ENCODE data around the gene AKAP5.
"Not testable (repeated sequence)": the region's sequence is repeated elsewhere in the genome, so short reads cannot be mapped to it uniquely, and the experiment has no call there.

AKAP5 gene

DNA sequence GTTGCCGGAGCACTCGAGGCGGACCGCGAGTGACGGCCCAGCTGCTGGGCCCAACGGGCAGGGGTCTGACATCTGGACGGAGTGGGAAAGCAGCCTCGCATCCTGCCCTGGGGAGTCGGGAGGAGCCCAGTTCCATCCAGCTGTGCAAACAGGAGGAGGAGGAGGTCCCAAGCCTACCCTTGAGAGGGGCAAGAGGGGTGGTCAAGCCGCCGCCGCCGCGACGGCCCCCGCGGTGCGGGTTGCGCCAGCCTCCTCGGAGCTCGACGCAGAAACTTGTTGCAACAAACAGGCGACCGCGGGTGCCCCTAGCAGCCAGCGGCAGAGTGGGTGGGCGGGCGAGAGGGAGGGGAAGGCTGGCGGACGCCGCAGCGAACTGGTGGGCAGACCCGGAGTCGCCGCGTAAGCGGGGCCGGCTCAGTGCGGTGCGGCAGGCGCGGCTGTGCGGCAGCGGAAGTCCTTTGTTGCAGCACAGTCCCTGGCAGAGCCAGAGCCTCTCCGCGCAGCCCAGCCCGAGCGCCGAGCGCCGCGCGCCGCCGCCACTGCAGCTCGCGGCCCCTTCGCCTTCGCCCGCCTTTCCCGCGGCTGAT, 39.1 kb downstream of the AKAP5 start, which contains the start of gene ZBTB1:
TSS of gene ZBTB1 (plus strand) at position 461 of the 587 bp plus-strand sequence. CDS start 16,735 bp downstream, outside the sequence.
- peak; percentile 87 for DNase-seq

DNA sequence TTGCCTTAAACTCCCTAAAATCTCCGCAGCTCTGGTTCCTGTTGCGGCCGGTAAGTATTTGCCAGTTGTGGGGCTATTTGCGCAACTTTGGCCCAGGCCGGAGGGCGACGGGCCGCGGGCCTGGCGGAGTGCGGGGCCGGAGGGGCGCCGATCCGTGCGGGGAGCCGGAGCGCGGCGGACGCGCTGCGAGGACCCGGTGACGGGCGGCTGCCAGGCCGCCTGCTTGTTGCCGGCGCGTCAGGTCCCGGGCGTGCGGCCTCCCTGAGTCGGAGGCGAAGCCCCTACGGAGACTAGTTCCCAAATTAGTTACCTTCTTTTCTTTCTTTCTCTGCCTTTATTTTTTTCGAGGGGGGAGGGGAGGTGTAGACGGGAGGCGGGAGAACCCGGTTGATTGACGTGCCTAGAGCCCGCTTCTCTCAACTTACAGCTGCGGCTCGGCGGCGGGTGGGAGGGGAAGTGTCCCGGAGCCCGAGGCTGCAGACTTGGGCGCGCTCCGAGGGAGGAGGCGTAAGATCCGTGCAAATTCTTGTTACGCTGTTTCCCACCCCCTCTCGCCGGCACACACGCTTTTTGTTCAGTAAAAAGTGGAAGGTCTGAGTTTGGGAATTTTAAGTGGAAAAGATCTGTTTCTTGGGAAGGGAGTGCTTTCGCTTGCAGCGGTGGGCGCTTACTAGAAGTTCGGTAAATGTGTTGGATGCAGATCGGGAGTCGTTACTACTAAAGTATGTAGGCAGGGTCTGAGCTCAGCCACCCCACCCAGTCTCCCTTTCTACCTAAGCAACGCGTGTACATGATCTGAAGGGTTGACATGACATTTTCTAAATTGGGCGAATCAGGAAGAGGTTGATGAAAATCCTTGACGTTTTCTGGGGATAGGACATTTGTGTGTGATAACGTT, 39.8 kb downstream of the AKAP5 start:
- peak; percentile 89 for DNase-seq

DNA sequence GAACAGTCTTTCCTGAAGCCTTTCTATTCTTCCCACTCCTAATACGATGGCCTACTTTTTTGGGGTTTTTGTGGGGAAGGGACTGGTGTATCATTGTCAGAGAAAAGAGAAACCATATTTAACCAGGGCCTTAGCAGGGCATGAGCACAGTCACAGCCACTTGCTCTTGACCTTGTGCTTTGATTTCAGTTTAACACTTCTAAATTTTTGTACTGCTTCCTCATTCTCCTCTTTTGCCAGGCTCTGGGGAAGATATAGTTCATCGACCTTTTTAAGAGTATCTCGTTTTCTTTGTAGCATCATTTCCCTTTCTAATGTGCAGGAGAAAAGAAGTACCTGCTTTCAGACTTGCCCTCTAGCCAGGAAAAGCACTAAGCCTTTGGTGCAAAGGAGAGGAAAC, 41.4 kb downstream of the AKAP5 start:
- DNase-seq = peak; percentile 28

DNA sequence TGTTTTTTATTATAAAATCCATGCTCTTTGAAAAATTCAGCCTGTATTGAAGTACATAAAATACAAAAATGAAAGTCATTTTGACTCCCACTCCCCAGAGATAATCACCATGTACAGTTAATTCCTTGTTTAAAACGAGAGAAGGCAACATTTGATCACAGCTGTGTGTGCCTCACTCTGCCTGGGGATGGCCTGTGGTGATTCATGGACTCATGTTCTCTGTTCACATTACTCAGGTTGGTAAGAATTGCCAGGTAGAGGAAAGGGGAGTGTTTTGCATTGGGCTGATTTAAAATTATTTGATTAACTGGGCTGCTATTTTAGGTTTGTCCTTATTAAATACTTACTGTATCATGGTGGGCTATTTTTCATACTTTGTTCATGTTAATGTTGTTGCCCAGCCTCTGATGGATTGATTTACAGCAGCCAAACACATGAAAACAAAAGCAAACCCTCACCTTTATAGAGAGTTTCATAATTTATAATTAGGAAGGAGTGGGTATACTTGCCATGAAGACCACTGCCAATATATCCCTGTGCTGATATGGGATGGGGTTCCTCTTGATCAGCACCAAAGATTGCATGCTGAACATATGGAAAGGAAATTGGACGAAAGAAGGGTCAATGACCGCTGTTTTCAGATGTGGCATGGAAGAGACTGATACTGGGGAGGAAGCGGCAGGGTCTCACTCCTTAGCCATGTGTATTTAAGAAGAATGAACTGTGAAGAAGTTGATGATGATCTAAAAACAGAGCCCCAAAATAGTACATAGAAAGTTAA, 42.3 kb downstream of the AKAP5 start:
- no peak for DNase-seq

DNA sequence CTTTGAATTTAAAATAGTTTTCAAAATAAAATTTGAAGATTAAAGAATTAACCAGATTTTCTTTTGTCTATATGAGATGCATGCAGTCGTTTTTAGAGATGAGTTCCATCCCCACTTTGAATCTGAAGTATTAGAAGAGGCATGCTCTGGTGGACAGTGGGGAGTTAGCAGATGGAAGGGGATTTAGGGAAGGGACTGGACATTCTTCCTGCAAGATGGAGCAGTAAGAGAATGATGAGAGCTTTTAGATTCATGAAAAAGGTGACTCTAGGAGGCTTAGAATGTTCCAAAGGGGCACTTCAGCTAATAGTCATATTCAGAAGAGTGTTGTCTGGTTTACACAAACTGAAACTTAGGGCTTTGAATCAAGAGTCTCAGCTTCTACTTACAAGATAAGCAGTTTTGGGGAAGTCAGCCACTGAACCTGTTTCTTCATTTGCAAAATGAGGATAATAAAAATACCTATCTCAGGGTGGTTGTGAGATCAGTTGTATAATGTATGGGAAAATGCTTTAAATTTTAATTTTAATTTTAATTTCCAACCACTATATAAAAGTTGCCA, 43.0 kb downstream of the AKAP5 start:
- no peak for DNase-seq

DNA sequence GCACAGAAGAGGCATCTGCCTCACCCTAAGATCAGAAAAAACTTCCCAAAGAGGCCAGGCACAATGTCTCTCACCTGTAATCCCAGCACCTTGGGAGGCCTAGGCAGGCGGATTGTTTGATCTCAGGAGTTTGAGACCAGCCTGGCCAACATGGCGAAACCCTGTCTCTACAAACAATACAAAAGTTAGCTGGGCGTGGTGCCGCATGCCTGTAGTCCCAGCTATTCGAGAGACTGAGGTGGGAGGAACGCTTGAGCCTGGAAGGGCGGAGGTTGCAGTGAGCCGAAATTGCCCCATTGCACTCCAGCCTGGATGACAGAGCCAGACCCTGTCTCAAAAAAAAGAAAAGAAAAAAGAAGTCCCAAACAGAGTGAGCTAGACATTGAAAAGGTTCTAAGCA, 43.7 kb downstream of the AKAP5 start:
- no peak for DNase-seq

DNA sequence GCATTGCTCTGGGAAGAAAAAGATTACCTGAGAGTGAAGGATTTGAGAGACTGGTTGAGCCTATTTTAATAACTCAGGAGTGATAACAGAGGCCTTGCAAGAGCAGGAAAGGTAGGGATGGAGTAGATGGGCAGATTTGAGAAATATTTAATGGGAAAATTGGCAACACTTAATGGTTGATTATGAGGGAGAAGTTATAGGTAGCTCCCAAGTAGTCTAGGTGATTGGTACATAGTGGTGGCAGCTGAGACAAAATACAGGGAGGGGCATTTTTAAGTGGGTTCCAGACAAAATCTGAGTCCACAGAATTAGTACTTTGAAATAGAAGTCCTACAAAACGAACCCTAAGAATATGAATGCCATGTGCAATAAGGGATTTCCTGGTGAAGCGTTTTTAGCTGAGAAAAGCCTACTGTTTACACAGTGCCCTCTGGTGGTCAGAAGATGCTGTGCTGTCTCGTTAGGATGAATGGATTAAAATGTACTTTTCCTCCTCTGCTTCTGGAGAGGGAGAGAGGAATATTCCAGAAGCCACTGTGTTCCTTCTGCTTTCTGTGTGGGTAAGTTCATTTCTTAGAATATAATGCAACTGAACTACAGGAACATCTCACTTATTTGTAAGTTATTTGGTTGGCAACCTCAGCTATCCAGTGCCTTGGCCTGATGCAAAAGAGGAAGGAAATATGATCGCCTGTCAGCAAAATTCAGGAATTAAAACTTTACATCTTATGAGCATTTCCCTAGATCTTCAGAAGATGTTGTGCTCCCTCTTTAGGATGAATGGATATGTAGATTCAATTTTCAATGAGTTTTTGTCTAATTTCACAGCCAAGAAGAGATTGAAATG, 45.7 kb downstream of the AKAP5 start:
- peak; percentile 80 for DNase-seq

DNA sequence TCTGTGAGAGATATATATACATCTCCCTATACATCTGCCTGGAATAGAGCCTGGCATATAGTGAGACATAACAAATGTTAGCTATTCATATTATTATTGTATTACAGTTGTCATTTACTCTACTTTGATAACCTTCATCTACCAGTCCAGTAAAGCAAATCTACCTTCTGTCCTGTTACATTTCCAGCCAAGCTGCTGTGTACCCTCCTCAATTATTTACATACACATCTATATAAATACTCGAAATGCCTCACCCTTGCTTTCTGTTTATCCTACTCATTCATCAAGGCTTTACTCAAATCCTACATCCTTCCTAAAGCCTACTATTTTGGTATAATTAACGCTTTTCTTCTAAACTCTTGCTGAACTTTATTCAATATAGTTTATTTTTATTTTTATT, 48.0 kb downstream of the AKAP5 start:
- no peak for DNase-seq

DNA sequence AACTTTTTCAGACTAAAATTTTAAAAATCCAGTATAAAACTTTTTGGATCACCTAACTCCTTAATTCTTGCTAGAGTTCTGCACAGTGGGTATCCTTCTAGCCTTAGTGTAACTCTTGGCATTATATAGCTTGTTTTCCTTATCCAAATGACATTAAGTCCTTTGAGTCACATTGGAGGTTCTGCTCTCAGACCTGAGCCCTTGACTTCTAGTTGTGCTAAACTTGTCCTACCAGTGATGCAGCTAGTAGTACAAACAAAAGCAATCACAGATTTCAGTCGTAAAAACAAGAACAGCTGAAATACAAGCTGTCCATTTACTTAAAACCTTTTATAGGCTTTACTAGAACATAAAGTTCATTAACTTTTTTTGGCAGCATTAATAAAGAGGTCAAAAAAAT, 49.8 kb downstream of the AKAP5 start:
- DNase-seq = no peak

DNA sequence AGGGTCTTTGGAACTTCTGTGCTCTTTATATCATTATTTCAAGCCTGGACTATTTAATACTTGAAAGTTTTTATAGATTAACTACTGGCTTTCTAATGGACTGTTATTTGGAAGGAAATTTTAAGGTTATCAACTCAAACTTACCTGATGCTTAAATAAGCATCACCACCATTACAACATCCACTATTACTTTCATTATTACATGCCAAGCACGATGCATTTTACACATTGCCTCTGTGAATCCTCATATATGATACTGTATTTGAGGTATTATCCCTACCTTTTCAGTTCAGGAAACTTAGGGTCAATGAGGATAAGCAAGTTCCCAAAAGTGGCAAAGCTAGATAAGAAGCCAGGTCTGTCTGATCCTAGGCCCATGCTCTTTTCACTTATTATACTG, 51.7 kb downstream of the AKAP5 start:
- no peak for DNase-seq

DNA sequence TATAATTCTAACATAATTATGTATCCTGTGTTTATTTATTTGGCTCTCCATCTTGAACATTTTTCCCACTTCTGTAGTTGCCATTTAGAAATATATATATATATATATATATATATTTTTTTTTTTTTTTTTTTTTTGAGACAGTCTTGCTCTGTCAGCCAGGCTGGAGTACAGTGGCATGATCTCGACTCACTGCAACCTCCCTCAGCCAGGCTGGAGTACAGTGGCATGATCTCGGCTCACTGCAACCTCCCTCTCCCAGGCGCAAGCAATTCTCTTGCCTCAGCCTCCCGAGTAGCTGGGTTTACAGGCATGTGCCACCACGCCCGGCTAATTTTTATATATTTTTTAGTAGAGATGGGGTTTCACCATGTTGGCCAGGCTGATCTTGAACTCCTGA, 52.4 kb downstream of the AKAP5 start:
- not testable (repeated sequence) for DNase-seq

DNA sequence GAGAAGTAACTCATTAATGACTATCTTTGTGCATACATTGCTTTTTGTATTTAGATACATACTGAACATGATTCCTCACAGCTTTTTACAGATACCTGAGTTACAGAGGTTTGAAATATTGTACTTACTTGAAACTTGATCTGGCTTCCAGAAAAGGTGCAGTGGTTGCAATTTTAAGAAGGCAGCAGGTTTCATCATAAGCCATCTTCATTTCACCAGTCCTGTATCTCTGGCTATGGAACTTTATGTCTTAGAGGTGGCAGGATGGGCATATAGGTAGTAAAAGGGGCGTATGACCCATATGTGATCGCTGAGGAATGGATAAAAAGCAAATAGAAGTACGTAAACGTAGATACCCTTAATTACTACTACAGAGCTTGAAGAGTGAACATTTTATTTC, 52.9 kb downstream of the AKAP5 start:
- DNase-seq = no peak

DNA sequence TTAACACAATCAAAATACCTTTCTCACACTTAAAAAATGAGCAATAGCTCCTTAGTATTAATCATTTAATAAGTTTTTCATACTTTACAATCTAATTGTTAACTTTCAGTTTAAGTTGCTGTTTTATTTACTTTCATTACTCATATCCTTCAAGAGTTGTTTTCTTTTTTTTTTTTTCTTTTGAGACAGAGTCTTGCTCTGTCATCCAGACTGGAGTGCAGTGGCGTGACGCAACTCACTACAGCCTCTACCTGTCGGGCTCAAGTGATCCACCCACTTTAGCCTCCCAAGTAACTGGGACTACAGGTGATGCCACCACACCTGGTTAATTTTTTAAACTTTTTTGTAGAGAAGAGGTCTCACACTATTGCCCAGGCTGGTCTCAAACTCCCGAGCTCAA, 55.4 kb downstream of the AKAP5 start:
- DNase-seq = no peak

DNA sequence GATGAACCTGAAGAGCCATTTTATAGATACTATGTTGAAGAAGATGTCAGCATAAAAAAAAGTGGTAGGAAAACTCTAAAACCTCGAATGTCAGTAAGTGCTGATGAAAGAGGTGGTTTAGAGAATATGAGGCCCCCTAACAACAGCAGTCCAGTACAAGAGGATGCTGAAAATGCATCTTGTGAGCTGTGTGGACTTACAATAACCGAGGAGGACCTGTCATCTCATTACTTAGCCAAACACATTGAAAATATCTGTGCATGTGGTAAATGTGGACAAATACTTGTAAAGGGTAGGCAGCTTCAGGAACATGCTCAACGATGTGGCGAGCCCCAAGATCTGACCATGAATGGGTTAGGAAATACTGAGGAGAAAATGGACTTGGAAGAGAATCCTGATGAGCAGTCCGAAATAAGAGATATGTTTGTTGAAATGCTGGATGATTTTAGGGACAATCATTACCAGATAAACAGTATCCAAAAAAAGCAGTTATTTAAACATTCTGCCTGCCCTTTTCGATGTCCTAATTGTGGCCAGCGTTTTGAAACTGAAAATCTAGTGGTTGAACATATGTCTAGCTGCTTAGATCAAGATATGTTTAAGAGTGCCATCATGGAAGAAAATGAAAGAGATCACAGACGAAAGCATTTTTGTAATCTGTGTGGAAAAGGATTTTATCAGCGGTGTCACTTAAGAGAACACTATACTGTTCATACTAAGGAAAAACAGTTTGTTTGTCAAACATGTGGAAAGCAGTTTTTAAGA, 57.5 kb downstream of the AKAP5 start:
- no peak for DNase-seq

Data from CD4-positive, alpha-beta T cell treated with Interleukin-10 for 1 hour (primary cell).